NT2/D1 (cell line): ENCODE data around the gene CSNK1D.

Source experiments
- SUZ12 ChIP-seq: IDR thresholded peaks from 2 replicates; pipeline ENCODE4 v1.6.1; 2011; ENCODE audit not compliant: insufficient read length, insufficient read depth; ENCODE audit errors: extremely low read depth
- YY1 ChIP-seq: IDR thresholded peaks from 2 replicates; pipeline ENCODE4 v1.6.1; 2011; ENCODE audit not compliant: insufficient read length, insufficient read depth
- ZNF274 ChIP-seq: IDR thresholded peaks from 2 replicates; pipeline ENCODE4 v1.6.1; 2011; ENCODE audit warnings: mild to moderate bottlenecking, low read depth, low read length

GRCh38 chr17:82277851-82278250 is 4.4 kb upstream of the CSNK1D start:
- TF ChIP-seq SUZ12 (no peak), ZNF274 (no peak), YY1 (no peak)
